Measurements from ENCODE around the gene CMYA5.

DNA sequence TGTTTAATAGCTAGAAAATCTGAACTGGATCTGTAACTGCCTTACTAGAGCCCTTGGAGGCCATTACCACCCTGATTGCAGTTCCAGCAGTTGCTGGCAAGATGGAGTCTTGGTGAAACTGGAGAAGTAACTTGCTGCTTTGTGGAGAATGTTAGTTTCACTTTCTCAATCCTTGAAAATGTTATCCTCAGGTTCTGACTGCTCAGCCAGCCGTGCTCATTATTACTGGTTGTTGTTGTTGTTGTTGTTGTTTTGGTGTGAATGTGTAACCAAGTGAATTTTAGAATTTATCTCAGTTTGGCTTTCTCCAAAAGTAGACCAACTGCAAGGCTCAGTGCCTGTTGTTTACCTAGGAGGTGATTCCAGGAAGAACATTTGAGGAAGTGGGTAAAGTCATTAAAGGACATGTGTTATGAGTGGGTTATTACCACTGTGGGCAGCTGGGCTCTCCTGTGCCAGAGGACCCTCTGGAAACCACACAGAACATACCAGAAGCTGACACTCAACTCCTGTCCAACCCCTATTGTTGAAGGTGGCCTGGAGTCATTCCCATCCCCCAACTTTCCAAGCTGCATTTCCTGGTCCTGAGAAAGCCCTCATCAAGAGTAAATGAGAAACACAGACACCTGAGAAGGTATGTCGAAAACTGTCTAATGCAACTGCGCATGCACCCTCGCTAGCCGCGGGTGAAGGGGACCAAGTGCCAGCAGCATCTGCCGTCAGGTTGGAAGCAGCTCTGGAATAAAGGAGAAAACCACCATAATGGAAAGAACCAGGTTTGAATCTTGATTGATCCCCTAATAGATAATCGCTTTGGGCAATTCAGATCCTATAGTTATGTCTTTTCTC is 111.6 kb downstream of the CMYA5 start:
- TF ChIP-seq SNAI2 (CRISPR knock-in tag; IDR thresholded peaks at IDR 0.05): no peak
- no peak for TF ChIP-seq CREB5 (CRISPR knock-in tag; IDR thresholded peaks at IDR 0.05; ENCODE audit: low read depth)
- no peak for TF ChIP-seq GLIS3 (CRISPR knock-in tag; IDR thresholded peaks at IDR 0.05)
